ENCODE data around the gene ZNF507.

- TF ChIP-seq CTCF (conservative IDR thresholded peaks at IDR 0.05) (no peak), EZH2 (IDR thresholded peaks at IDR 0.05; ENCODE audit: low read depth) (no peak)
Measured at GRCh38 chr19:32302778-32303177, 42.6 kb upstream of the ZNF507 start.
